K562 treated with DMSO at 1 percent for 4 hours (cell line): Measurements from ENCODE around the gene CRYGN. TPM values are rescaled to one million over a fixed set of nuclear protein-coding genes. Genes with fewer than 3 reads are reported as not detected.

Experiments
- total RNA-seq: library from RNA; unstranded; fragments of 300-600 nt; gene quantifications from 2 replicates; pipeline ENCODE4 v1.2.3, GENCODE V29; 2022; ENCODE audit not compliant: insufficient read depth

The CRYGN gene, protein sequence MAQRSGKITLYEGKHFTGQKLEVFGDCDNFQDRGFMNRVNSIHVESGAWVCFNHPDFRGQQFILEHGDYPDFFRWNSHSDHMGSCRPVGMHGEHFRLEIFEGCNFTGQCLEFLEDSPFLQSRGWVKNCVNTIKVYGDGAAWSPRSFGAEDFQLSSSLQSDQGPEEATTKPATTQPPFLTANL
- total RNA-seq = not detected in 2 replicates

DNA sequence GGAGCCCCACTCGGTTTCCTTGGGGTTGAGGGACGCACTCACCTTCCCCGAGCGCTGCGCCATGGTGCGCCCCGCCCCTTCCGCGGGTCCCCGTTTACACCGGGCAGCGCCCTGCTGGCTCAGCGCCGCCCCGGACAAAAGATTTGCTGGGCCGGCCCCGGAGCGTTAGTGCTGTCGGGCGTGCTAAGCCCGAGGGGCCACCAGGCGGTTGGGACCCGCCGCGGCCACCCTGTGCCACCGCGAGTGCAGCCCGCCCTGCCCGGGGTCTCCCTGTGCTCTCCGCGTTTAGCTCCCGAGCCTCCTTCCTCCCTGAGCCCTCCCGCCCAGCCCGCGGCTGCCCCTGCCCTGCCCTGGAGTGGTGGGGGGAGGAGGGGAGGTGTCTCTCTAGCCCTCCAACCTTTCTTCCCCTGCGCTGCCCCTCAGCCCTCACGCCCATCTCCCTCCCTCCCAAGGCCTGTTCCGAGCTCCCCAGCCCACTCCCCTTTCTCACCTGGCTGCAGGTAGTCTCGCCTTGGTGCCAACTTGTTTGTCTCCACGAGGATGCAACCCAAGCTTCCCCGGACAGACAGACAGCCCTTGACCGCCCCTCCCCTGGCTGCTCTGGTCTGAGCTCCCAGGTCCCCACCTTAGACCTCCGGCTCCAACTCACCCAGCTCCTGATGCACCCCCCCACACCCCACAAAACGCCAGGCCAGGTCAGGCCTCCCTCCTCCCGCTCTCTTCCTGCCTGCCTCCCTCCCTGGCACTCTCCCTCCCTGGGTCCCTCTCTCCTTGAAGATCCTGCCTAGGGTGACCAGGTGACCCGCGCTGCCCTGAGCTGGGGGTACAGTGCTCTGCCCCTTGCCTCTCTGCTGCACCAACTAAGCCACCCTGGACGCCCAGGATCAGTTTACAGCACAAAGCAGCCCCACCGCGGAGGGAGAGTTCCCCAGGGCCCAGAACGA, at the start of gene CRYGN:
Gene CRYGN (minus strand): TSS at position 287 of the 944 bp plus-strand sequence. CDS start 224 bp downstream, at position 63.

DNA sequence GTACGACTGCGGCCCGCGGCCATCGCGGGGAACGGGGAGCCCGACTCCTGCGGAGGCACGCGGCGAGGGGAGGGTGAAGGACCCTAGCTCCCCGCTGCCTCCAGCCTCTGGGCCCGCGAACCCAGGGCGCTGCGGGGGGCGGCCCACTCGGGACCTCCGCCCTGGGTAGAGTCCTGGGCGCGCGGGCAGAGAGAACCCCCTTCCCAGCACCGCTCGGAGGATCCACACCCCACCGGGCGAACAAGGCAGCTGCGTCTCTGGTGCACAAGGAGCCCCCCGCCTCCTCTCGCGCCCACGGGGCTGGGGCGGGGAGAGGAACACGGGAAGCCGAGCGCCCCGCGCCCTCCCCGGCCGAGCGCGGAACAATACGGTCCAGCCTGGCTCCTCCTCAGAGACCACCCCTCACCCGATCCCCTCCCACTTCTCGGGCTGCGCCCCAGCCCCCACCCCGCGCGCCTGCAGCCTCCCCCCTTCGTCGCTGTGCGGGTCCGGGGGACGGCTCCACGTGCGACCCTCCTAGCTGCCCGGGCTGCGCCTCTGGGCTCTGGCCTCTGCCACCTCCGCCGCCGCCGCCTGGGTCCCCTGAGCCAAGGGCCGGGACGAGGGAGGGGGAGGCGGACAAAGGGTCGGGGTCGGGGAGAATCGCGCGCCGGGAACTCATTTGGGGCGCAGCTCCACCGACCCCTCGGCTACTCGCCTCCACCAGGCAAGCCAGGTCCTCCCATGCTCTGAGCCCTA, 30.1 kb downstream of the CRYGN start, which contains the start of gene WDR86:
Gene WDR86 (minus strand): TSS at position 372 of the 738 bp plus-strand sequence. CDS start 449 bp downstream, outside the sequence.

Other genes with a start within 250 kb of the CRYGN start
- gene H2BK1, start 229.7 kb downstream of the CRYGN start, total RNA-seq = not detected in 2 replicates
- gene ABCF2, start 212.9 kb downstream of the CRYGN start, total RNA-seq = 42.8 and 52.5 TPM in 2 replicates
- gene CHPF2, start 207.7 kb downstream of the CRYGN start, total RNA-seq = 36.8 and 52.9 TPM in 2 replicates
- gene SMARCD3, start 191.4 kb downstream of the CRYGN start, total RNA-seq = 4.3 and 5.3 TPM in 2 replicates
- 51.2 and 64.2 TPM in 2 replicates for gene NUB1, start 98.3 kb downstream of the CRYGN start, total RNA-seq
- 1.0 TPM in 1 of 2 replicates, not detected in the other for gene WDR86, start 30.1 kb downstream of the CRYGN start, total RNA-seq
- gene RHEB, start 79.8 kb upstream of the CRYGN start, total RNA-seq = 81.2 and 87.2 TPM in 2 replicates